HEK293 (cell line): ENCODE results near the gene HSD17B2.

Experiments
- CTCF ChIA-PET: fragments of 350-600 bp; formaldehyde crosslinking; extraction: SDS; loops from one replicate; lab custom pipeline; 2021; ENCODE audit warnings: antibody characterized with exemption; lab: Yijun Ruan, JAX
- POLR2A ChIA-PET: fragments of 300-600 bp; formaldehyde crosslinking; extraction: SDS; loops from one replicate; lab custom pipeline; 2020; ENCODE audit warnings: antibody characterized with exemption, inconsistent platforms; lab: Yijun Ruan, JAX
- H3K27ac ChIP-seq: fragments of 200-500 bp; sonication (Bioruptor generic); 2 replicates; pipeline ENCODE4 v1.5.1; 2014; ENCODE audit warnings: low read depth, low read length, control low read depth, inconsistent platforms; ENCODE audit errors: extremely low read depth
- H3K36me3 ChIP-seq, 2 experiments: fragments of 200-500 bp in 1 of 2; sonication (Bioruptor generic) in 1 of 2; 1 replicate in 1 of 2; 2 replicates in 1 of 2; pipeline ENCODE4 v1.5.1; 2014 to 2017; ENCODE audit warnings: inconsistent platforms in 2 of 2, low read length in 2 of 2; ENCODE audit not compliant: control insufficient read depth in 2 of 2, insufficient read depth in 1 of 2
- H3K4me1 ChIP-seq: fragments of 200-500 bp; sonication (Bioruptor generic); 2 replicates; pipeline ENCODE4 v1.5.1; 2014; ENCODE audit warnings: mild to moderate bottlenecking, low read length, inconsistent platforms; ENCODE audit not compliant: control insufficient read depth, insufficient read depth
- H3K4me3 ChIP-seq: 2 replicates; pipeline ENCODE4 v1.5.1; 2011; ENCODE audit warnings: low read depth, mild to moderate bottlenecking, control low read depth, low read length, moderate library complexity
- H3K9me3 ChIP-seq: fragments of 200-500 bp; sonication (Bioruptor generic); 2 replicates; pipeline ENCODE4 v1.5.1; 2014; ENCODE audit warnings: low read depth, low read length, inconsistent platforms; ENCODE audit not compliant: control insufficient read depth, insufficient read depth
- KLF8 ChIP-seq: fragments of 450-650 bp; formaldehyde crosslinking; IDR thresholded peaks from 2 replicates; pipeline ENCODE4 v1.5.1; 2016; ENCODE audit warnings: missing biosample characterization, missing genetic modification characterization
- MYNN ChIP-seq: fragments of 450-650 bp; formaldehyde crosslinking; IDR thresholded peaks from 2 replicates; pipeline ENCODE4 v1.5.1; 2016; ENCODE audit warnings: missing biosample characterization, missing genetic modification characterization, borderline replicate concordance
- REPIN1 ChIP-seq: fragments of 450-650 bp; formaldehyde crosslinking; IDR thresholded peaks from 2 replicates; pipeline ENCODE4 v1.5.1; 2017; ENCODE audit warnings: missing biosample characterization, missing genetic modification characterization, low read depth
- SALL2 ChIP-seq: fragments of 450-650 bp; formaldehyde crosslinking; IDR thresholded peaks from 2 replicates; pipeline ENCODE4 v1.5.0; 2017; ENCODE audit warnings: missing biosample characterization, mild to moderate bottlenecking, missing genetic modification characterization, borderline replicate concordance
- SP2 ChIP-seq: fragments of 450-650 bp; formaldehyde crosslinking; IDR thresholded peaks from 2 replicates; pipeline ENCODE4 v1.5.1; 2016; ENCODE audit warnings: missing biosample characterization, missing genetic modification characterization
- TCF7L2 ChIP-seq: IDR thresholded peaks from 2 replicates; pipeline ENCODE4 v1.6.1; 2011; ENCODE audit warnings: low read depth, mild to moderate bottlenecking, inconsistent platforms, low read length, moderate library complexity, borderline replicate concordance
- ZBTB1 ChIP-seq: fragments of 450-650 bp; formaldehyde crosslinking; IDR thresholded peaks from 2 replicates; pipeline ENCODE4 v1.5.1; 2016; ENCODE audit warnings: missing biosample characterization, missing genetic modification characterization
- ZFP69B ChIP-seq: fragments of 450-650 bp; formaldehyde crosslinking; IDR thresholded peaks from 2 replicates; pipeline ENCODE4 v1.5.1; 2016; ENCODE audit warnings: missing biosample characterization, missing genetic modification characterization
- ZIC2 ChIP-seq: fragments of 450-650 bp; formaldehyde crosslinking; IDR thresholded peaks from 2 replicates; pipeline ENCODE4 v1.5.1; 2016; ENCODE audit warnings: missing biosample characterization, missing genetic modification characterization
- ZNF146 ChIP-seq: fragments of 450-650 bp; formaldehyde crosslinking; IDR thresholded peaks from 2 replicates; pipeline ENCODE4 v1.5.1; 2016; ENCODE audit warnings: missing biosample characterization, missing genetic modification characterization
- ZNF174 ChIP-seq: fragments of 450-650 bp; formaldehyde crosslinking; IDR thresholded peaks from 2 replicates; pipeline ENCODE4 v1.5.0; 2017; ENCODE audit warnings: missing biosample characterization, mild to moderate bottlenecking, missing genetic modification characterization
- ZNF23 ChIP-seq: fragments of 450-650 bp; formaldehyde crosslinking; IDR thresholded peaks from 2 replicates; pipeline ENCODE4 v1.5.1; 2016; ENCODE audit warnings: missing biosample characterization, missing genetic modification characterization, borderline replicate concordance
- ZNF324 ChIP-seq: fragments of 450-650 bp; formaldehyde crosslinking; IDR thresholded peaks from 2 replicates; pipeline ENCODE4 v1.5.1; 2016; ENCODE audit warnings: missing biosample characterization, missing genetic modification characterization
- ZNF341 ChIP-seq: fragments of 450-650 bp; formaldehyde crosslinking; IDR thresholded peaks from 2 replicates; pipeline ENCODE4; 2016; ENCODE audit warnings: low read depth, missing biosample characterization, missing genetic modification characterization
- ZNF366 ChIP-seq: fragments of 450-650 bp; formaldehyde crosslinking; conservative IDR thresholded peaks from 2 replicates; pipeline ENCODE4 v1.5.1; 2016; ENCODE audit warnings: missing biosample characterization, missing genetic modification characterization
- ZNF391 ChIP-seq: fragments of 450-650 bp; formaldehyde crosslinking; IDR thresholded peaks from 2 replicates; pipeline ENCODE4 v1.5.1; 2016; ENCODE audit warnings: low read depth, missing biosample characterization, missing genetic modification characterization, borderline replicate concordance
- ZNF416 ChIP-seq: fragments of 450-650 bp; formaldehyde crosslinking; IDR thresholded peaks from 2 replicates; pipeline ENCODE4 v1.5.1; 2016; ENCODE audit warnings: missing biosample characterization, missing genetic modification characterization
- ZNF514 ChIP-seq: fragments of 450-650 bp; formaldehyde crosslinking; IDR thresholded peaks from 2 replicates; pipeline ENCODE4 v1.5.1; 2016; ENCODE audit warnings: missing biosample characterization, missing genetic modification characterization
- ZNF670 ChIP-seq: fragments of 450-650 bp; formaldehyde crosslinking; IDR thresholded peaks from 2 replicates; pipeline ENCODE4 v1.5.1; 2016; ENCODE audit warnings: missing biosample characterization, missing genetic modification characterization, low read depth
- ZNF707 ChIP-seq: fragments of 450-650 bp; formaldehyde crosslinking; IDR thresholded peaks from 2 replicates; pipeline ENCODE4 v1.5.1; 2016; ENCODE audit warnings: missing biosample characterization, missing genetic modification characterization
- ZNF792 ChIP-seq: fragments of 450-650 bp; formaldehyde crosslinking; IDR thresholded peaks from 2 replicates; pipeline ENCODE4 v1.5.1; 2016; ENCODE audit warnings: missing biosample characterization, missing genetic modification characterization
- ZSCAN16 ChIP-seq: fragments of 450-650 bp; formaldehyde crosslinking; IDR thresholded peaks from 2 replicates; pipeline ENCODE4 v1.5.1; 2016; ENCODE audit warnings: missing biosample characterization, missing genetic modification characterization
- ZSCAN23 ChIP-seq: fragments of 450-650 bp; formaldehyde crosslinking; IDR thresholded peaks from 2 replicates; pipeline ENCODE4 v1.5.1; 2016; ENCODE audit warnings: missing biosample characterization, missing genetic modification characterization
- ZXDB ChIP-seq: fragments of 450-650 bp; formaldehyde crosslinking; IDR thresholded peaks from 2 replicates; pipeline ENCODE4 v1.5.1; 2016; ENCODE audit warnings: missing biosample characterization, missing genetic modification characterization
- TF ChIP-seq, protein P1 (sequence below): fragments of 450-650 bp; IDR thresholded peaks from 2 replicates; pipeline ENCODE4 v1.5.1; 2018; ENCODE audit warnings: missing biosample characterization, missing genetic modification characterization
- TF ChIP-seq, protein P2 (sequence below): fragments of 450-650 bp; formaldehyde crosslinking; IDR thresholded peaks from 2 replicates; pipeline ENCODE4 v1.5.1; 2016; ENCODE audit warnings: missing biosample characterization, missing genetic modification characterization
- TF ChIP-seq, protein P3 (sequence below): fragments of 450-650 bp; formaldehyde crosslinking; IDR thresholded peaks from 2 replicates; pipeline ENCODE4 v1.5.1; 2017; ENCODE audit warnings: missing biosample characterization, missing genetic modification characterization

HSD17B2 gene

DNA sequence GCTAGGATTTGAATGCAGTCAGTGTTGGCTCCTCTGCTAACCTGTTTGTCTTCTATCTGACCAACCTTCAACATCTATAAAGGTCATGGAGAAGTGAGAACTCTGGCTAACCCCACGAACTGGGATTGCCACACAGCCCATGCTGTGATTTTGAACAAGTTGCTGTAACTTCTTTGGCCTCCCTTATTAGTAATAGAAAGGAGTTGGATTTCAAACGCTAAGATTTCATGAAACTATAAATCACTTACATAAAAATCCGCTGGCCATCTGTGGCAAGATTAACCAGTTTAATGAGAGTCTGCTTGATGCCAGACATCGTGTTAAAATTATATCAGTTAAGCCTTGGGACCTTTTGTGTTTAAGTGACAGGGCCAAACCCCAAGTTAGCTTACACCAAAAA lies 53.4 kb downstream of the HSD17B2 start:
- ChIA-PET POLR2A (no interaction called here), CTCF (no interaction called here)
- Histone ChIP-seq H3K9me3 (no peaks in the 10 kb centered on the region), H3K36me3 (no peaks in the 10 kb centered on the region), H3K4me3 (no peak overlapping the region), H3K4me1 (no peaks in the 10 kb centered on the region), H3K27ac (no peak overlapping the region)
- TF ChIP-seq ZFP69B (tag by site-specific recombination): no peak
- no peak for TF ChIP-seq ZNF707 (tag by site-specific recombination)
- no peak for TF ChIP-seq TCF7L2
- no peak for TF ChIP-seq ZNF341 (tag by site-specific recombination)
- TF ChIP-seq ZNF670 (tag by site-specific recombination): no peak
- no peak for TF ChIP-seq ZNF514 (tag by site-specific recombination)
- no peak for TF ChIP-seq ZNF146 (tag by site-specific recombination)
- TF ChIP-seq ZNF792 (tag by site-specific recombination): no peak
- no peak for TF ChIP-seq SALL2 (tag by site-specific recombination)
- TF ChIP-seq ZIC2 (tag by site-specific recombination): no peak
- TF ChIP-seq, protein P1, sequence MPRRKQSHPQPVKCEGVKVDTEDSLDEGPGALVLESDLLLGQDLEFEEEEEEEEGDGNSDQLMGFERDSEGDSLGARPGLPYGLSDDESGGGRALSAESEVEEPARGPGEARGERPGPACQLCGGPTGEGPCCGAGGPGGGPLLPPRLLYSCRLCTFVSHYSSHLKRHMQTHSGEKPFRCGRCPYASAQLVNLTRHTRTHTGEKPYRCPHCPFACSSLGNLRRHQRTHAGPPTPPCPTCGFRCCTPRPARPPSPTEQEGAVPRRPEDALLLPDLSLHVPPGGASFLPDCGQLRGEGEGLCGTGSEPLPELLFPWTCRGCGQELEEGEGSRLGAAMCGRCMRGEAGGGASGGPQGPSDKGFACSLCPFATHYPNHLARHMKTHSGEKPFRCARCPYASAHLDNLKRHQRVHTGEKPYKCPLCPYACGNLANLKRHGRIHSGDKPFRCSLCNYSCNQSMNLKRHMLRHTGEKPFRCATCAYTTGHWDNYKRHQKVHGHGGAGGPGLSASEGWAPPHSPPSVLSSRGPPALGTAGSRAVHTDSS: no peak
- no peak for TF ChIP-seq ZBTB1 (tag by site-specific recombination)
- no peak for TF ChIP-seq REPIN1 (tag by site-specific recombination)

DNA sequence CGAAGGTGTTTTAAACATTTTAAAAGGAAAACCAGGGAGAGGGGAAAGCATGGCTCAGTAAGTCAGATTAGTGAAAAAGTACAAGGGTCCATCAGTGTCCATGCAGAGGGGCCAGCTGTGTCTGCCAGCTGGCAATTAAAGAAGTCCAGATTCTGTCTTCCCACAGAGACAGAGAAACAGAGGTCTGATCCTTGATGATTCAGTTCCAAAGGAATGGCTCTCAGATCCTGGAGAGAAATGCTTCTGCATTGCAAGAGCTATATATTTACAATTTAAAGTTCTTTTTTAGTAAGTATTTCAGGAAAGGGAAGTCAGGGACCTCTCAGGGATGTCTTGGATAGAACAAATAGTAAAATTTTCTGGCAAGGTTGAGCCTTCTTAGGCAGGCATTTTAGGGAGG lies 56.2 kb downstream of the HSD17B2 start:
- POLR2A ChIA-PET: no interaction called here
- no peaks in the 10 kb centered on the region for H3K4me1 ChIP-seq
- H3K9me3 ChIP-seq: no peaks in the 10 kb centered on the region
- CTCF ChIA-PET: interaction anchor here (0.5 kb wide), 1 partner anchor 15 kb away, joined by 3 read pairs; no protein-coding TSS in a partner anchor
- TF ChIP-seq MYNN (tag by site-specific recombination): no peak
- TF ChIP-seq SP2 (tag by site-specific recombination): no peak
- no peak for TF ChIP-seq KLF8 (tag by site-specific recombination)
- no peak for TF ChIP-seq ZNF324 (tag by site-specific recombination)
- no peak for TF ChIP-seq ZNF174 (tag by site-specific recombination)
- no peak for TF ChIP-seq ZNF391
- TF ChIP-seq ZNF416: no peak
- no peak for TF ChIP-seq ZXDB (tag by site-specific recombination)
- TF ChIP-seq ZNF366 (tag by site-specific recombination): no peak
- TF ChIP-seq, protein P2, sequence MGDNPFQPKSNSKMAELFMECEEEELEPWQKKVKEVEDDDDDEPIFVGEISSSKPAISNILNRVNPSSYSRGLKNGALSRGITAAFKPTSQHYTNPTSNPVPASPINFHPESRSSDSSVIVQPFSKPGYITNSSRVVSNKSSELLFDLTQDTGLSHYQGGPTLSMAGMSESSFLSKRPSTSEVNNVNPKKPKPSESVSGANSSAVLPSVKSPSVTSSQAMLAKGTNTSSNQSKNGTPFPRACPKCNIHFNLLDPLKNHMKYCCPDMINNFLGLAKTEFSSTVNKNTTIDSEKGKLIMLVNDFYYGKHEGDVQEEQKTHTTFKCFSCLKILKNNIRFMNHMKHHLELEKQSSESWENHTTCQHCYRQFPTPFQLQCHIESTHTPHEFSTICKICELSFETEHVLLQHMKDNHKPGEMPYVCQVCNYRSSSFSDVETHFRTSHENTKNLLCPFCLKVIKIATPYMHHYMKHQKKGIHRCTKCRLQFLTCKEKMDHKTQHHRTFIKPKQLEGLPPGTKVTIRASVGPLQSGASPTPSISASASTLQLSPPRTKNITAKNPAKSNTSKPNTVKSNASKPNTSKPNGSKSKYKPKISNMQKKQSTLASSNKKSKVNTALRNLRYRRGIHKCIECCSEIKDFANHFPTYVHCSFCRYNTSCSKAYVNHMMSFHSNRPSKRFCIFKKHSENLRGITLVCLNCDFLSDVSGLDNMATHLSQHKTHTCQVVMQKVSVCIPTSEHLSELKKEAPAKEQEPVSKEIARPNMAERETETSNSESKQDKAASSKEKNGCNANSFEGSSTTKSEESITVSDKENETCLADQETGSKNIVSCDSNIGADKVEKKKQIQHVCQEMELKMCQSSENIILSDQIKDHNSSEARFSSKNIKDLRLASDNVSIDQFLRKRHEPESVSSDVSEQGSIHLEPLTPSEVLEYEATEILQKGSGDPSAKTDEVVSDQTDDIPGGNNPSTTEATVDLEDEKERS (tag by site-specific recombination): no peak
- no peak for TF ChIP-seq ZSCAN23
- no peak for TF ChIP-seq ZNF23 (tag by site-specific recombination)
- TF ChIP-seq ZSCAN16 (tag by site-specific recombination): no peak
- TF ChIP-seq, protein P3, sequence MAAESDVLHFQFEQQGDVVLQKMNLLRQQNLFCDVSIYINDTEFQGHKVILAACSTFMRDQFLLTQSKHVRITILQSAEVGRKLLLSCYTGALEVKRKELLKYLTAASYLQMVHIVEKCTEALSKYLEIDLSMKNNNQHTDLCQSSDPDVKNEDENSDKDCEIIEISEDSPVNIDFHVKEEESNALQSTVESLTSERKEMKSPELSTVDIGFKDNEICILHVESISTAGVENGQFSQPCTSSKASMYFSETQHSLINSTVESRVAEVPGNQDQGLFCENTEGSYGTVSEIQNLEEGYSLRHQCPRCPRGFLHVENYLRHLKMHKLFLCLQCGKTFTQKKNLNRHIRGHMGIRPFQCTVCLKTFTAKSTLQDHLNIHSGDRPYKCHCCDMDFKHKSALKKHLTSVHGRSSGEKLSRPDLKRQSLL (tag by site-specific recombination): no peak
- no peak overlapping the region for H3K4me3 ChIP-seq
- H3K36me3 ChIP-seq: no peaks in the 10 kb centered on the region
- H3K27ac ChIP-seq: no peak overlapping the region
